ENCODE results near the gene ARHGAP5.
A peak's percentile ranks its signal among the peaks of the same experiment; 100 is the strongest.

Gene ARHGAP5

DNA sequence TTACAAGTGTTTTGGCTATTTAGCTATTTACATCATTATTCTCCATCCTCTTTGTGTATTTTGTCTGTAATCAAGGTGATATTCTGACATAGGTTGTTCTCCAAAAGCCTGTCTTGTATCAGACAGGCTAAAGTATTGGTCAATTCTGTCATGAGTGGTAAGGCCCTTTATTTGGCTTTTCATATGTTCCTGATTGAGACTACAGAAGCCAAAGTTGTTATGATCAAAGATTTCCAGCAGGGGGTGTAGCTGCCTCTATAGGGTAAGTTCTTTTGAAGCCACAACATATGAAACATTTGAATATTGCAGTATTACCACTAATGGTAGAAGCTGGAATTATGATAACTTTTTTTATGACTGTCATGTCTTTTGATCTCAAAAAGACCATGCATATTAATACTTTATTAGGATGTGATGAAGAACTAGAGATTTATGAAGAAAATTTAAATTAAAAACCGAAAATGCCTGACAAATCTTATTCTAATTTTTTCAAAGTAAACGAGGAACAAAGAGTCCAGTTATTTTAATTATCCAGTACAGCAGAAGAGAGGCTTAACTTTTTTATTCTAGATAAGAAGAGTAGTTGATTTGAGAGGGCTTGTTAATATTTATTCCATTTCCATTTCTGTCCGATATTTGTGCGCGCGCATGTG lies 3.4 kb upstream of the ARHGAP5 start:
- Histone ChIP-seq H3K4me3 (no peak overlapping the region), H3K27ac (no peak overlapping the region)

- H3K27ac ChIP-seq = peak overlapping the region in 16 of 21 experiments; percentile 84 to 99 (median 97)
- H3K4me3 ChIP-seq = peak overlapping the region in 5 of 7 experiments; percentile 82 to 100 (median 90)
These were observed 2.1 kb upstream of the ARHGAP5 start for GRCh38 chr14:32074887-32075572.

DNA sequence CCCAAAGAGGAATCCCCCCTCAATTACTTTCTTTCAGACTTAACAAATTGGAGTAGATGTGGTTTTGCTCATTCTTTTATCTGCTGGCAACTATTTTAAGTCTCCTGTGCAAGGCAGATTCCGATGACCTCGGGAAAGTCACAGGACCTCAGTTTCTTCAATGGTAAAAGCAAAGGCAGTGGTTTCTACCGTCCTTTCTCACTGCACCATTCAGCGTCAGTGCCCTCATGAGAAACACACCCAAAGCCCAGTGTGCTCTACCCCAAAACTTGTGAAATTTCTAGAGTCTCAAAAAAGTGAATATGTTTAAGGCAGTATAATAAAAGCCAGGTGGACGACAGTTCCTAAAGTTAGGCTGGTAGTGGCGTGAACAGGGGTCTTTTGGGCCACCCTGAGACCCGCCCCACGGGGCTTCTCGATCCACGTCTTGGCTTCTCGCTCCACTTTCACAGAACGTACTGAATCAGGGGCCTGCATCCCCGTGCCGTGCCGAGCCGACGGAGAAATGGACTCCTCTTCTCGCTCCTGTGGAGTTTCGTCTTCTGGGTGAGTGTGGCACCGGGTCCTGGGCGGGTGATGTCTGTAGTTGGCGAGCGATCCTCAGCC lies 1.3 kb upstream of the ARHGAP5 start:
- Histone ChIP-seq H3K4me3 (peak overlapping the region; percentile 82 to 100 (median 90)), H3K27ac (peak overlapping the region; percentile 55 to 99 (median 96))

DNA sequence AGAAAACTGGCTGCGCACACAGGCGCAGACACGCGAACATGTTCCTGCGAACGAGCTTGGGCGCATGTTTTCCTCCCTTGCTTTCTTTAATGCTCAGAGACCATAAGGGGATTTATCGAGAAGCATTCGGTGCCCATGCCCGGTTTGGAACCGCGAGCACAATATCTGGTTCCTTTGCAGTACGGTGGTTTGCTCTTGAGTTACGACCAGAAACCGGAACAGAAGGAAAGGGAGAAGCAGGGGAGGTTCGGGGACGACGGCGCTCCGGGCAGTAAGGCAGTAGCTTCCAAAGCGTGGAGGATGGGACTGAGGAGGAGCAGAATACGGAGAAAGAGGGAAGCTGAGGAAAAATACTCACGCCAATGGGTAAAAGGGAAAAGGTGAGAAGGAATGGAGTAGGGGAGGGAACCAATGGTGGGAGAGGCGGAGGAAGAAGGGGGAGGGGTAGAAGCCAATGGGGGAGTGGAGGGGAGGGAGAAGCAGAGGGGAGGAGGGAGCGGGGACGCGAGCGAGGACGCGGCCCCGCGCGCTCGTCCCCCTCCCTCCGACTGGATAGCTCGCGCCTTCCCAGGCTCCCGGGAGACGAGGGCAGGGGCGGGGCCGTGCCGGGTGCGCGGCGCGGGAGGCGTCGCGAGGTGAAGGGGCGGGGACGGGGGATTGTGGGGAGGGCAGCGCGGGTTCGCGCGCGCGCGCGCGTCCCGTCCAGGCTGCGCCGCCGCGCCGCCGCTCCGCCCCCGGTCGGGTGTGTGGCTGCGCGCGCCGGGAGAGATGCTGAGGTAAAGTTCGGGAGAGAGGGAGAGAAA lies 625 bp upstream of the ARHGAP5 start:
- Histone ChIP-seq H3K4me3 (peak overlapping the region; percentile 82 to 100 (median 90)), H3K27ac (peak overlapping the region; percentile 82 to 99 (median 96))

GRCh38 chr14:32078023-32078857 lies 1.1 kb downstream of the ARHGAP5 start:
- peak overlapping the region in 20 of 21 experiments; percentile 82 to 99 (median 96) for H3K27ac ChIP-seq

DNA sequence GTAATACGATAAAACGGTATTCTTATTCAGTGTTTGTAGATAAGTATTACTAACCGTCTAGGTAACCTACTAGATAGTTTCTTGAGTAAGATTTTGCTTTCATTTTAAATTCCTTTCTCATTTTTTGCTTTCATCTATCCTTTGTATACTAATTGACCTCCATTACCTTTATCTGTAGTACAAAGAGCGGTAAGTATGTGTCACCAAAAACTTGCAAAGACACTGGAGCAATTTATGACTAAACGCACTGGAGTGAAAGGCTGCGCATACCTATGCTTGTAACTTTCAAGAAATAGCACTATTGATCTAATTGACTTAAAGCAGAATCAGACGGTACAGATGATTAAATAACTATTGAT lies 1.7 kb downstream of the ARHGAP5 start:
- Histone ChIP-seq H3K27ac (peak overlapping the region in 1 of 21 experiments; percentile 98), H3K4me3 (peak overlapping the region; percentile 82 to 100 (median 90))

More at GRCh38 chr14:32078023-32078857, 1.1 kb downstream of the ARHGAP5 start:
- H3K4me3 ChIP-seq = peak overlapping the region; percentile 82 to 100 (median 90)

- peak overlapping the region in 3 of 7 experiments; percentile 82 to 100 (median 93) for H3K4me3 ChIP-seq
- no peak overlapping the region for H3K27ac ChIP-seq
These were observed 2.2 kb downstream of the ARHGAP5 start for GRCh38 chr14:32079264-32079663.

- Histone ChIP-seq H3K27ac (no peak overlapping the region), H3K4me3 (no peak overlapping the region)
These were observed 3.0 kb downstream of the ARHGAP5 start for GRCh38 chr14:32080001-32080510.

DNA sequence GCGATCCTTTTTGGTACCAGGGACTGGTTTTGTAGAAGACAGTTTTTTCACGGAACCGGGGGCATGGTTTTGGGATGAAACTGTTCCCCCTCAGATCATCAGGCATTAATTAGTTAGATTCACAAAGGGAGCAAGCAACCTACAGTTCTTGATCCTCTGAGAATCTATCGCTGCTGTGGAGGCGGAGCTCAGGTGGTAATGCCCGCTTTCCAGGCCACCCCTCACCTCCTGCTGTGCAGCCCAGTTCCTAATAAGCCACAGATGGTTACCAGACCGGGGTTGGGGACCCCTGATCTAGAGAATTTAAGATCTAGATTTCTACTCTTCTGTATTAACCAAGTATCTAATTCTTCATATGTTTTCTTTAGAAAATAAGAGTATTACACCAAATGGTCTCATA lies 4.8 kb downstream of the ARHGAP5 start:
- Histone ChIP-seq H3K4me3 (no peak overlapping the region), H3K27ac (no peak overlapping the region)

DNA sequence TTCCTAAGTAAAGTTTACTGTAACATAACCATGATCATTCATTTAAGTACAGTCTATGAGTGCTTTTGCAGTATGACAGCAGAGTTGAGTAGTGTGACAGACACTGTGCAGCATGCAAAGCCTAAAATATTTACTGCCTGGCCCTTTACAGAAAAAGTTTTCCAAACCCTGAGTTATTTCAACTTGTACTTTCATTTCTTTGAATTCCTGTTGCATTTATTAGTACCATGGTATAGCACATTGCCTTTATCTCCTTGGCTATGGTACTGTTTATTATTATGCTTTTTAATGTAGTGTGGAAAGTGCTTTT lies 6.2 kb downstream of the ARHGAP5 start:
- H3K27ac ChIP-seq = no peak overlapping the region
- no peak overlapping the region for H3K4me3 ChIP-seq

GRCh38 chr14:32083789-32084188 lies 6.7 kb downstream of the ARHGAP5 start:
- H3K4me3 ChIP-seq = no peak overlapping the region
- no peak overlapping the region for H3K27ac ChIP-seq

GRCh38 chr14:32085182-32085844 lies 8.2 kb downstream of the ARHGAP5 start:
- Histone ChIP-seq H3K4me3 (no peak overlapping the region), H3K27ac (no peak overlapping the region)

DNA sequence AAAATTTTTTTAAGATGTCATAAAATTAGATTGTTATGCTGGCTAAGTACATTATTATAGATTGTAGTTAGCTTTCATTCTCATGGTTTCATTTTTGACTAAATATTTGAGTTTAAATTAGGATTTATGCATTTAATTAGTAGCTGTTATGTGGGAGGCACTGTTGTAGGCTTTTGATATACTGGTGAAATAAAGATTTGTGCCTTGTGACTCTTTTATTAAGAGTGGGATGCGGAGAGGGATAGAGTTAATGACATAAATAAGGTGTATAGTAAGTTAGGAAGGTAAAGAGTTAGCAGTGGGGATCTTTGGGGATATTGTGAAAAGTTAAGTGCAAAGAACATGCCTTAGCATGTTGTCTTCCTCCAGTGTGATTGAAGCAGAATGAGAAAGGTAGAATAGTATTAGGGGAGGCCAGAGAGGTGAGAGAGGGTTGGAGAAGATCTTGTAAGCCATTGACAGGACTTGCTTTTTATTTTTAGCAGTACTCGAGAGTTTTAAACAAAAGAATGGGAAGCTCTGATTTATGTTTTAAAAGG lies 8.8 kb downstream of the ARHGAP5 start:
- Histone ChIP-seq H3K4me3 (no peak overlapping the region), H3K27ac (no peak overlapping the region)

- Histone ChIP-seq H3K27ac (no peak overlapping the region), H3K4me3 (no peak overlapping the region)
These were observed 10.2 kb downstream of the ARHGAP5 start for GRCh38 chr14:32087173-32087861.

GRCh38 chr14:32087907-32088306 lies 10.8 kb downstream of the ARHGAP5 start:
- no peak overlapping the region for H3K27ac ChIP-seq
- no peak overlapping the region for H3K4me3 ChIP-seq

- Histone ChIP-seq H3K27ac (no peak overlapping the region), H3K4me3 (no peak overlapping the region)
These were observed 13.6 kb downstream of the ARHGAP5 start for GRCh38 chr14:32090686-32091085.

GRCh38 chr14:32099473-32099872 lies 22.4 kb downstream of the ARHGAP5 start:
- H3K4me3 ChIP-seq = no peak overlapping the region
- H3K27ac ChIP-seq = no peak overlapping the region

DNA sequence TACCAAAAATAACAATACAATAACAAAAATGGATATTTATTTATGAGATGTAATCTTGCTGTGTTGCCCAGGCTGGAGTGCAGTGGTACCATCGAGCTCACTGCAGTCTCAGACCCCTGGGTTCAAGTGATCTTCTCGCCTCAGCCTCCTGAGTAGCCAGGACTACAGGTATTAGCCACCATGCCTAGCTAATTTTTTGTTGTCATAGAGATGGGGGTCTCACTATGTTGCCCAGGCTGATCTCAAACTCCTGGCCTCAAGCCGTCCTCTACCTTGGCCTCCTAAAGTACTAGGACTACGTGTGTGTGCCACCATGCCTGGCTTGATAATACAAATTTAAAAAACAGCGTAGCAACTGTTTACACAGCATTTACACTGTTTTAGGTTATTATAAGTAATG lies 23.1 kb downstream of the ARHGAP5 start:
- no peak overlapping the region for H3K4me3 ChIP-seq
- no peak overlapping the region for H3K27ac ChIP-seq
